ENCODE data around the gene DEPDC5. TPM values are rescaled to one million over a fixed set of nuclear protein-coding genes. Genes with fewer than 3 reads are reported as not detected.

DEPDC5 gene
- total RNA-seq, 1 donor from 2014 or later: 11.8 TPM

- intact Hi-C loops (cut with DNase I): no loop called here
- DNase-seq (ENCODE audit: low spot score): no peak
These were observed 122.5 kb downstream of the DEPDC5 start for GRCh38 chr22:31876156-31876920.

- no peak for DNase-seq (ENCODE audit: low spot score)
- intact Hi-C loops (cut with DNase I): no loop called here
These were observed 125.8 kb downstream of the DEPDC5 start for GRCh38 chr22:31879585-31879984.

DNA sequence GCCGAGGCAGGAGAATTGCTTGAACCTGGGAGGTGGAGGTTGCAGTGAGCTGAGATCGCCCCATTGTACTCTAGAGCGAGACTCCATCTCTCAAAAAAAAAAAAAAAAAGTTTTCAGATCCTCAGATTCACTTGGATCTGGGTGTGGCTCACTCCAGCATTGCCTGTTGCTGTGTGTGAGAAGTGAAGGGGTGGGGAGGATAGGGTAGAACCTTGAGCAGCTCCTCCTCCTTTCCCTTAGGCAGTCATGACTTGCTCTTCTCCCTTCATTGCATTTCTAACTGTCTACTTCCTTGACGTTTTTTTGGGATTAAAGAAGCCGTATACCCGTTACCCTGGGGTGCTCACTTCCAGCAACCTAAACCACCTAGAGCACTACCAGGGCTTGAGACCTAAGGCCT lies 127.4 kb downstream of the DEPDC5 start:
- intact Hi-C loops (cut with DNase I): no loop called here

GRCh38 chr22:31881865-31882264 lies 128.0 kb downstream of the DEPDC5 start:
- no peak for DNase-seq (ENCODE audit: low spot score)
- intact Hi-C loops (cut with DNase I): no loop called here

More for the DNA sequence above, 127.4 kb downstream of the DEPDC5 start:
- no peak for DNase-seq (ENCODE audit: low spot score)

- intact Hi-C loops (cut with DNase I): no loop called here
- DNase-seq (ENCODE audit: low spot score): no peak
These were observed 129.2 kb downstream of the DEPDC5 start for GRCh38 chr22:31882971-31883370.

- DNase-seq (ENCODE audit: low spot score): no peak
- intact Hi-C loops (cut with DNase I): no loop called here
These were observed 130.2 kb downstream of the DEPDC5 start for GRCh38 chr22:31883989-31884388.

DNA sequence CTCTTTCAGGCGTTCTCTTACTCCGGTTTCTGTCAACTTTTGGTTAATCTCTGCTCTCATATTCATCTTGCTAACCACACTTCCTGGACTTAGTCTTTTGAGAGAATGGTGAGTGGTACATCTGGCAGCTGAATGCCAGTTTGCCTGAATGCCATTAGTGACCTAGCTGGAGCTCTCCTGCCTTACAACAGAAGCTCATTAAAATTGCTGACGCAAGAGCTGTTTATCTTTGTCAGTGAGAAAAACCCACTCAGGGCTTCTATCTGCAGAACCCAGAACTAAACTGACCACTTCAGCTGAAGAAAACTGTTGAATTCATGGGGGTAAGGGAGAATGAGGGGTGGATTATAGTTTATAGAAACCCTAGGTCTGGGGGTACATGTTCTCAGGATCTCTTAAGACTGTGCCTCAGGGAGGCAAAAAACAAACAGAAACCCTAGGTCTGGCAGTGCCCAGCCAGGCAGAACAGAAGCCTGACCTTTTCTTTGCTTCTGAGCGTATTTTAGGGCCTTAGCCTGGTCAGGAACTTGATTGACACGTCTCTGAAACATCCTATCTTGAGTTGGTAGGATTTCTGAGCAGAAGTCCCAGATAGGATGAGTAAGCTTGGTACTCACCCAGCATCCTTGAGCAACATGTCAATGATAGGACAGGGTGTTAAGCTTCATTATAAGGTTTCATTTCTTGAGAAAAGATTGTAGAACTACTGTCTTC lies 137.7 kb downstream of the DEPDC5 start:
- intact Hi-C loops (cut with DNase I): no loop called here
- no peak for DNase-seq (ENCODE audit: low spot score)

- DNase-seq (ENCODE audit: low spot score): no peak
- intact Hi-C loops (cut with DNase I): no loop called here
These were observed 138.2 kb downstream of the DEPDC5 start for GRCh38 chr22:31892080-31892433.

- no peak for DNase-seq (ENCODE audit: low spot score)
- intact Hi-C loops (cut with DNase I): no loop called here
These were observed 139.6 kb downstream of the DEPDC5 start for GRCh38 chr22:31893460-31893859.

DNA sequence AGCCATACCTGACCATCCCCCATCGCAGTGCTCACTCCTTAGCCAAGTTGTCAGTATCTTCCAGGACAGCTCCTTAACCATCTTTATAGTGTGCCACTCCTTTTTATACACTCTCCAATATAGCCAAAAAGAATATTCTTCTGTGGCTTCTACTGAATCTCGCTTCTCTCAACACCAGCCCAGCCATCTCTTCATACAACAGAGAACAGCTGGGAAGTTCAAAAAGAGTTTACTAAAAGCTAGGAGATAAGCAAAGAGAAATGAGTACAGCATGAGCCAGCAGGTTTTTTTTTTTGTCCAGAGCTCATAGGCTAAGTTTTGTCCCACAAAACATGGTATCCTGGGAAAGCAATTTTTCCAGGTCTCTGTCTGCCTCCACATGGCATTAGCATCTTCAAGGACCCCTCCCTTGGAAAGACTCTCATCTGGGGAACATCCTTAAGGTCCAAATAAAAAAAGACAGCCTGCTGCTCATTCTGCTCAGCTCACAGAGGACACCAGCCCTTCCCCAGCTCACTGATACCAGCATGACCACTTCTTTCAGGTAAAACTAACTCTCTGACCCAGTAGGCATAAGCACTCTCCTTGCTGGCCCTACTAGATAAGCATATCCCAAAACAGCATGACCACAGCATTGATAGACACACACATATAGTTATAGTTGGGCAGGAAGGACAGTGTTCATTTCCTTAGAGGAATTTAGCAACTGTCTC lies 141.7 kb downstream of the DEPDC5 start:
- intact Hi-C loops (cut with DNase I): no loop called here
- DNase-seq (ENCODE audit: low spot score): no peak

GRCh38 chr22:31896472-31896871 lies 142.7 kb downstream of the DEPDC5 start:
- DNase-seq (ENCODE audit: low spot score): no peak
- intact Hi-C loops (cut with DNase I): no loop called here

GRCh38 chr22:31897842-31898805 lies 144.3 kb downstream of the DEPDC5 start:
- intact Hi-C loops (cut with DNase I): no loop called here
- DNase-seq (ENCODE audit: low spot score): no peak

GRCh38 chr22:31898926-31899325 lies 145.1 kb downstream of the DEPDC5 start:
- no peak for DNase-seq (ENCODE audit: low spot score)
- intact Hi-C loops (cut with DNase I): no loop called here

DNA sequence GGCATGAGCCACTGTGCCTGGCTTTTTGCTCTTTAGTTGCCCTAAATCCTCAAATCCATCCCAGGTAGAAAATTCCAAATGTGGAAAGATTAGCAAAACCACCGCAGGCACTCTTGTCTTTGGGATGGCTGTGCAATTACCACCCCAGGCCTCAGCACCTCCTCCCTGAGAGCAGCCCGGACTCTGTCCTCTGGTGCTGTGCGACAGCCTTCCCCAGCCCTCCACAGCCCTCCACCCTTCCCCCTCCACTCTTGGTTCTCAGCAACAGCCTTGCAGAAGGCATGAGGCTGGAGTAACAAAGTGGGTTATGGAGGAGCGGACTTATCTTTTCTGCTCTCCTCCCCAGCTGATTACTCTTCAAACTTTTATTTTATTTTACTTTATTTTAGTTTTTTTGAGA lies 145.8 kb downstream of the DEPDC5 start:
- intact Hi-C loops (cut with DNase I): no loop called here

DNA sequence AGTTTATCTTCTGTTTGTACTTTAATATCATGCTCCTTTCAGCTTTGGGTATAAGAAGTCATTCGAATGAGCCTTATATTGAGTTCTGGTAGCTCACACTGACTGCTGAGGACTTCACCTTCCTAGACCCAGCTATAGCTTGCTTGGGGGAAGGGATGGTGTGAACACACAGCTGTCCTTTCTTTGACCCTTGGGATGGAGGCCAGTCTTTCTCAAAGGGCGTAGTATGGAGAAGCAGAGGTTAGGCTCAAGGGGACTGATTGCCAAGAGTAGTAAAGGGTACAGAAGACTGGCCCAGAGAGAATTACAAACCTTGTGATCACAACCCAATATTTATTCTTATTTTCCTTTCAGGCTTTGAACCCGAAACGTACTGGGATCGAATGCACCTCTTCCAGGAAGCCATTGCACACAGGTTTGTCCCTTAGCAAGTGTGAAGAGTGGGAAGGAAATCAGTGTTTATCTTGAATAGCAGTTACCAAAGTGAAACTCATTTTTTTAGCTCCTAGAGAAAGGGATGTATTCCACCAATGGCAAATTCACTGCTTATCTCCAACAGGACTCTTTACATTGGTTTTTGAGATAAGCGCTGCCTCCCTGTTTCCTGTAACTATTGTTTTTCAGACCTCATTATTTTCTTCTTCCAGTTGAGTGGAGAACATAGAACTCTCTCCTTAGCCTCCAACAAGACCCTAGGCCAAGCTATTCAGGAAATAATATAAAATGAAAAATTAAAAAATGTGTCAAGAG lies 147.7 kb downstream of the DEPDC5 start:
- no peak for DNase-seq (ENCODE audit: low spot score)
- intact Hi-C loops (cut with DNase I): no loop called here

More for the DNA sequence above, 145.8 kb downstream of the DEPDC5 start:
- DNase-seq (ENCODE audit: low spot score): no peak

GRCh38 chr22:31904651-31905050 lies 150.8 kb downstream of the DEPDC5 start:
- no peak for DNase-seq (ENCODE audit: low spot score)

DNA sequence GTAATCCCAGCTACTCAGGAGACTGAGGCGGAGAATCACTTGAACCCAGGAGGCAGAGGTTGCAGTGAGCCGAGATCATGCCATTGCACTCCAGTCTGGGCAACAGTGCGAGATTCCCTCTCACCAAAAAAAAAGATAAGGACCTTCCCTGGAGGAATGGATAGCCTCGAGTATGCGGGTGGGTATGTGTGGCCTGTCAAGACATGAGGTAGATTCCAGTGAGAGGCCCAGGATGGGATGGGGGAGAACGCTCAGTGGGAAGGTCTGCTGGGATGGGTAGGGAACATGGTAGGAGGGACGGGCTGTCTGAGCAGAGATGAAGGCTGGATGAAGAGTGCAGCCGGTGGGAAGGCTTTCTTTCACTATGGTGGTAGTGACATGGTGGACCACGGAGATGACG lies 151.5 kb downstream of the DEPDC5 start:
- DNase-seq (ENCODE audit: low spot score): no peak
- intact Hi-C loops (cut with DNase I): no loop called here

More at GRCh38 chr22:31904651-31905050, 150.8 kb downstream of the DEPDC5 start:
- intact Hi-C loops (cut with DNase I): no loop called here

DNA sequence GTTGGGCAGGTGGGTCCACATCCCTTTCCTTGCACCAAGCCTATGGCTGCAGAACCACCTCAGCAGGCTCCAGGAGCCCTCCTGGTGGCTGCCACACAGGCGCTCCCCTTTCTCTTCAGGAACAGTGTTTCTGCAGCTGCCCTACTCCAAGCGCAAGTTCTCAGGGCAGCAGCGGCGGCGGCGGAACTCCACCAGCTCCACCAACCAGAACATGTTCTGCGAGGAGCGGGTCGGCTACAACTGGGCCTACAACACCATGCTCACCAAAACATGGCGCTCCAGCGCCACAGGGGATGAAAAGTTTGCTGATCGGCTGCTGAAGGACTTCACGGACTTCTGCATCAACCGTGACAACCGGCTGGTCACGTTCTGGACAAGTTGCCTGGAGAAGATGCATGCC lies 152.3 kb downstream of the DEPDC5 start:
- intact Hi-C loops (cut with DNase I): no loop called here
- DNase-seq (ENCODE audit: low spot score): no peak

- intact Hi-C loops (cut with DNase I): no loop called here
- no peak for DNase-seq (ENCODE audit: low spot score)
These were observed 152.8 kb downstream of the DEPDC5 start for GRCh38 chr22:31906569-31906968.
